ENCODE measurements around the gene FLVCR2. TPM values are rescaled to one million over a fixed set of nuclear protein-coding genes. Genes with fewer than 3 reads are reported as not detected.

Gene FLVCR2
- total and polyA plus RNA-seq, 2 experiments from 2014 or later = 1.4 to 3.1 TPM

GRCh38 chr14:75537071-75537470 lies 41.3 kb upstream of the FLVCR2 start (continued):
- TF ChIP-seq EZH2phosphoT487 (IDR thresholded peaks at IDR 0.05; ENCODE audit: unreplicated experiment) (no peak), POLR2AphosphoS5 (IDR thresholded peaks at IDR 0.05; ENCODE audit: low read depth) (no peak), REST (IDR thresholded peaks at IDR 0.05; ENCODE audit: unreplicated experiment) (no peak), CREB1 (CRISPR knock-in tag; IDR thresholded peaks at IDR 0.05; ENCODE audit: low read depth) (no peak), ZNF114 (CRISPR knock-in tag; IDR thresholded peaks at IDR 0.05) (no peak)

DNA sequence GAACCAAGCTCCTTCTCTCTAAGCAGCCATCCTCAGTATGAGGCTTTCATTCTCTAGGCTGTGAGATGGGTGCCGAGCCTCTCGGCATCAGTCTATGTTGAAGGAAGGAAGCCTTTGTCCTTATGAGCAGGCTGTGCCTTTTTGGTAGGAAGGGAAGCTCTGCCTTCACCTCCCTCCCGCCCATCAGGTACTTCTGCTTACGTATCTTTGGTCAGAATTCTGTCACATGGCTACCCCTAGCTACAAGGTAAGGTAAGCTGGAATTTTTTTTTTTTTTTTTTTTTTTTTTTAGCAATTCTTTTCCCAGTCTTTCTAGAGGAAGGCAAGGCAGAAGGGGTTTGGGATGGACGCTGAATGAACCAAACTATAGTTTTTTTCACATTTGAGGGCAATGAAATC lies 39.3 kb upstream of the FLVCR2 start:
- Mint-ChIP-seq H3K4me1 (peaks cover 16% of the 10 kb centered on the region; the same call in 2 of the 3 replicates), H3K36me3 (ENCODE audit: low read depth) (no peaks in the 10 kb centered on the region), H3K4me3 (no peak overlapping the region), H3K27me3 (ENCODE audit: insufficient read depth, low read depth, poor library complexity) (no peaks in the 10 kb centered on the region), H3K9me3 (no peaks in the 10 kb centered on the region), H3K27ac (no peak overlapping the region)
- H4K20me1 ChIP-seq (replicated peaks; ENCODE audit: insufficient read depth) = no peaks in the 10 kb centered on the region
- DNase-seq (ENCODE audit: low spot score) (no peak), ATAC-seq (no peak; the same call in 2 of the 3 replicates)
- H2AFZ ChIP-seq = peak overlapping the region; percentile 94
- H3K36me3 ChIP-seq (ENCODE audit: insufficient read depth) = no peaks in the 10 kb centered on the region
- H3F3A ChIP-seq (replicated peaks; ENCODE audit: low read depth) = no peaks in the 10 kb centered on the region
- TF ChIP-seq EZH2 (IDR thresholded peaks at IDR 0.05; ENCODE audit: low read depth, unreplicated experiment) (no peak), REST (IDR thresholded peaks at IDR 0.05; ENCODE audit: unreplicated experiment) (no peak), EZH2phosphoT487 (IDR thresholded peaks at IDR 0.05; ENCODE audit: unreplicated experiment) (no peak), JUNB (IDR thresholded peaks at IDR 0.05; ENCODE audit: unreplicated experiment) (no peak), NANOG (IDR thresholded peaks at IDR 0.05; ENCODE audit: borderline replicate concordance) (no peak), CREB1 (CRISPR knock-in tag; IDR thresholded peaks at IDR 0.05; ENCODE audit: low read depth) (no peak), STAT1 (IDR thresholded peaks at IDR 0.05; ENCODE audit: unreplicated experiment) (no peak)
- H3K9me2 ChIP-seq (ENCODE audit: insufficient read depth) = no peaks in the 10 kb centered on the region
- no peak overlapping the region for H3K4me2 ChIP-seq
- no peaks in the 10 kb centered on the region; the same call in 1 of the 2 replicates for H3K4me1 ChIP-seq (ENCODE audit: insufficient read depth)
- no peak overlapping the region for H3K27ac ChIP-seq (ENCODE audit: low read depth)
- no peaks in the 10 kb centered on the region for H3K27me3 ChIP-seq (ENCODE audit: insufficient read depth)
- H3K79me2 ChIP-seq (replicated peaks; ENCODE audit: insufficient read depth) = no peaks in the 10 kb centered on the region
- H3K4me3 ChIP-seq = no peak overlapping the region
